ENCODE results near the gene RIMKLB.

DNA sequence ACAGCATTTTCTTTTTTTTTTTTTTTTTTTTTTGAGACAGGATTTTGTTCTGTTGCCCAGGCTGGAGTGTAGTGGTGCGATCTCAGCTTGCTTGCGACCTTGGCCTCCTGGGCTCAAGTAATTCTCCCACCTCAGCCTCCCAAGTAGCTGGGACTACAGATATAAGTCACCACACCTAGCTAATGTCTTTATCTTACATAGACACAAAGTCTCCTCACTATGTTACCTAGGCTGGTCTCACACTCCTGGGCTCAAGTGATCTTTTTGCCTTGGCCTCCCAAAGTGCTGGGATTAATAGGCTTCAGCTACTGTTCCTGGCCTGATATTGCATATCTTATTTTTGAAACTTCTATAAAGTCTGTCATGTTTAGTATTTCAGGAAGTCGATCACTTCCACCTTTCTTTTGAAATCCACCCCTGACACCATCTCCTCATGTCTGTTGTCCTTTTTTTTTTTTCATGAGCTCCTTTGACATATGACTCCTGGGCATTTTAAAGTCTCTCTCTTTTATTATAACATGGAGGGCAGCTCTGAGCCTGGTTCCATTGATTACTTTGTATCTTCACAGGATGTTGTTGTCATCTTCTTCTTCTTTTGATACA is 118.8 kb downstream of the RIMKLB start:
- TF ChIP-seq POLR2AphosphoS5 (IDR thresholded peaks at IDR 0.05) (no peak), EP300 (IDR thresholded peaks at IDR 0.05) (no peak), POLR2A (IDR thresholded peaks at IDR 0.05) (no peak)
- TF ChIP-seq, protein P1, sequence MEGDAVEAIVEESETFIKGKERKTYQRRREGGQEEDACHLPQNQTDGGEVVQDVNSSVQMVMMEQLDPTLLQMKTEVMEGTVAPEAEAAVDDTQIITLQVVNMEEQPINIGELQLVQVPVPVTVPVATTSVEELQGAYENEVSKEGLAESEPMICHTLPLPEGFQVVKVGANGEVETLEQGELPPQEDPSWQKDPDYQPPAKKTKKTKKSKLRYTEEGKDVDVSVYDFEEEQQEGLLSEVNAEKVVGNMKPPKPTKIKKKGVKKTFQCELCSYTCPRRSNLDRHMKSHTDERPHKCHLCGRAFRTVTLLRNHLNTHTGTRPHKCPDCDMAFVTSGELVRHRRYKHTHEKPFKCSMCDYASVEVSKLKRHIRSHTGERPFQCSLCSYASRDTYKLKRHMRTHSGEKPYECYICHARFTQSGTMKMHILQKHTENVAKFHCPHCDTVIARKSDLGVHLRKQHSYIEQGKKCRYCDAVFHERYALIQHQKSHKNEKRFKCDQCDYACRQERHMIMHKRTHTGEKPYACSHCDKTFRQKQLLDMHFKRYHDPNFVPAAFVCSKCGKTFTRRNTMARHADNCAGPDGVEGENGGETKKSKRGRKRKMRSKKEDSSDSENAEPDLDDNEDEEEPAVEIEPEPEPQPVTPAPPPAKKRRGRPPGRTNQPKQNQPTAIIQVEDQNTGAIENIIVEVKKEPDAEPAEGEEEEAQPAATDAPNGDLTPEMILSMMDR (IDR thresholded peaks at IDR 0.05), result no peak
